ENCODE data around the gene LONRF3.
"Not testable (repeated sequence)": the region's sequence is repeated elsewhere in the genome, so short reads cannot be mapped to it uniquely, and the experiment has no call there.

LONRF3 gene

DNA sequence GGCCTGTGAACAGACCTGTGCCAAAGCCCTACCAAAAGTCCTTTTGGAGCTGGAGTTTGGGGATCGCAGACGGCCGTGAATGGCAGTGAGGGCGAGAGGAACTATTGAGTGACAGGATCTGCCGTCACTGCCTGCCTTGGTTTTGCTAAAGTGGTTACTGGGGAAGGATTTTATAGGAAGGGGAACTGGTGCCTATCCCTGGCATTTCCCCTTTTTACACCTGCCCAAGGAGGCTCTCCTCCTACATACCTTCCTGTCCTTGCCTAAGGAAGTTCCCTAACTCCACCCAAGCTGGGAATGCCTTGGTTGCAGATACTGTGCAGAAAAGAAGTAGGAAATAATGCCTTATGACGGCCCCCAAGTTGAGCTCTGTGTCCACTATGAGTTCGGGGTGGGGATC lies 14.5 kb downstream of the LONRF3 start:
- TF ChIP-seq PPARA (CRISPR knock-in tag; IDR thresholded peaks at IDR 0.05; ENCODE audit: borderline replicate concordance) (no peak), ZC3H10 (CRISPR knock-in tag; IDR thresholded peaks at IDR 0.05) (no peak)
- no peak for ATAC-seq

- ATAC-seq, result no peak
- TF ChIP-seq RARB (CRISPR knock-in tag; IDR thresholded peaks at IDR 0.05) (no peak), OSR1 (CRISPR knock-in tag; IDR thresholded peaks at IDR 0.05) (no peak), ZFP3 (CRISPR knock-in tag; IDR thresholded peaks at IDR 0.05) (no peak), ZFP30 (CRISPR knock-in tag; IDR thresholded peaks at IDR 0.05) (no peak), CSRNP3 (CRISPR knock-in tag; IDR thresholded peaks at IDR 0.05) (no peak), TCF4 (CRISPR knock-in tag; IDR thresholded peaks at IDR 0.05; ENCODE audit: borderline replicate concordance) (no peak), TOX (CRISPR knock-in tag; IDR thresholded peaks at IDR 0.05; ENCODE audit: borderline replicate concordance) (no peak), ESRRG (CRISPR knock-in tag; IDR thresholded peaks at IDR 0.05) (no peak), GLIS3 (CRISPR knock-in tag; IDR thresholded peaks at IDR 0.05) (no peak), PPARA (CRISPR knock-in tag; IDR thresholded peaks at IDR 0.05; ENCODE audit: borderline replicate concordance) (no peak), ZC3H10 (CRISPR knock-in tag; IDR thresholded peaks at IDR 0.05) (no peak), ZNF70 (CRISPR knock-in tag; IDR thresholded peaks at IDR 0.05) (no peak), ARNTL (CRISPR knock-in tag; IDR thresholded peaks at IDR 0.05; ENCODE audit: borderline replicate concordance, low read depth) (no peak), ZNF8 (CRISPR knock-in tag; IDR thresholded peaks at IDR 0.05) (no peak), ZNF565 (CRISPR knock-in tag; conservative IDR thresholded peaks at IDR 0.05; ENCODE audit: low read depth) (no peak), SNAI2 (CRISPR knock-in tag; IDR thresholded peaks at IDR 0.05) (no peak)
- TF ChIP-seq, protein P1, sequence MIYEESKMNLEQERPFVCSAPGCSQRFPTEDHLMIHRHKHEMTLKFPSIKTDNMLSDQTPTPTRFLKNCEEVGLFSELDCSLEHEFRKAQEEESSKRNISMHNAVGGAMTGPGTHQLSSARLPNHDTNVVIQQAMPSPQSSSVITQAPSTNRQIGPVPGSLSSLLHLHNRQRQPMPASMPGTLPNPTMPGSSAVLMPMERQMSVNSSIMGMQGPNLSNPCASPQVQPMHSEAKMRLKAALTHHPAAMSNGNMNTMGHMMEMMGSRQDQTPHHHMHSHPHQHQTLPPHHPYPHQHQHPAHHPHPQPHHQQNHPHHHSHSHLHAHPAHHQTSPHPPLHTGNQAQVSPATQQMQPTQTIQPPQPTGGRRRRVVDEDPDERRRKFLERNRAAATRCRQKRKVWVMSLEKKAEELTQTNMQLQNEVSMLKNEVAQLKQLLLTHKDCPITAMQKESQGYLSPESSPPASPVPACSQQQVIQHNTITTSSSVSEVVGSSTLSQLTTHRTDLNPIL (CRISPR knock-in tag; IDR thresholded peaks at IDR 0.05; ENCODE audit: low read depth), result no peak
- TF ChIP-seq, protein P2, sequence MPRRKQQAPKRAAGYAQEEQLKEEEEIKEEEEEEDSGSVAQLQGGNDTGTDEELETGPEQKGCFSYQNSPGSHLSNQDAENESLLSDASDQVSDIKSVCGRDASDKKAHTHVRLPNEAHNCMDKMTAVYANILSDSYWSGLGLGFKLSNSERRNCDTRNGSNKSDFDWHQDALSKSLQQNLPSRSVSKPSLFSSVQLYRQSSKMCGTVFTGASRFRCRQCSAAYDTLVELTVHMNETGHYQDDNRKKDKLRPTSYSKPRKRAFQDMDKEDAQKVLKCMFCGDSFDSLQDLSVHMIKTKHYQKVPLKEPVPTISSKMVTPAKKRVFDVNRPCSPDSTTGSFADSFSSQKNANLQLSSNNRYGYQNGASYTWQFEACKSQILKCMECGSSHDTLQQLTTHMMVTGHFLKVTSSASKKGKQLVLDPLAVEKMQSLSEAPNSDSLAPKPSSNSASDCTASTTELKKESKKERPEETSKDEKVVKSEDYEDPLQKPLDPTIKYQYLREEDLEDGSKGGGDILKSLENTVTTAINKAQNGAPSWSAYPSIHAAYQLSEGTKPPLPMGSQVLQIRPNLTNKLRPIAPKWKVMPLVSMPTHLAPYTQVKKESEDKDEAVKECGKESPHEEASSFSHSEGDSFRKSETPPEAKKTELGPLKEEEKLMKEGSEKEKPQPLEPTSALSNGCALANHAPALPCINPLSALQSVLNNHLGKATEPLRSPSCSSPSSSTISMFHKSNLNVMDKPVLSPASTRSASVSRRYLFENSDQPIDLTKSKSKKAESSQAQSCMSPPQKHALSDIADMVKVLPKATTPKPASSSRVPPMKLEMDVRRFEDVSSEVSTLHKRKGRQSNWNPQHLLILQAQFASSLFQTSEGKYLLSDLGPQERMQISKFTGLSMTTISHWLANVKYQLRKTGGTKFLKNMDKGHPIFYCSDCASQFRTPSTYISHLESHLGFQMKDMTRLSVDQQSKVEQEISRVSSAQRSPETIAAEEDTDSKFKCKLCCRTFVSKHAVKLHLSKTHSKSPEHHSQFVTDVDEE (CRISPR knock-in tag; IDR thresholded peaks at IDR 0.05), result no peak
Observed at GRCh38 chrX:118989886-118990285, 15.5 kb downstream of the LONRF3 start.

DNA sequence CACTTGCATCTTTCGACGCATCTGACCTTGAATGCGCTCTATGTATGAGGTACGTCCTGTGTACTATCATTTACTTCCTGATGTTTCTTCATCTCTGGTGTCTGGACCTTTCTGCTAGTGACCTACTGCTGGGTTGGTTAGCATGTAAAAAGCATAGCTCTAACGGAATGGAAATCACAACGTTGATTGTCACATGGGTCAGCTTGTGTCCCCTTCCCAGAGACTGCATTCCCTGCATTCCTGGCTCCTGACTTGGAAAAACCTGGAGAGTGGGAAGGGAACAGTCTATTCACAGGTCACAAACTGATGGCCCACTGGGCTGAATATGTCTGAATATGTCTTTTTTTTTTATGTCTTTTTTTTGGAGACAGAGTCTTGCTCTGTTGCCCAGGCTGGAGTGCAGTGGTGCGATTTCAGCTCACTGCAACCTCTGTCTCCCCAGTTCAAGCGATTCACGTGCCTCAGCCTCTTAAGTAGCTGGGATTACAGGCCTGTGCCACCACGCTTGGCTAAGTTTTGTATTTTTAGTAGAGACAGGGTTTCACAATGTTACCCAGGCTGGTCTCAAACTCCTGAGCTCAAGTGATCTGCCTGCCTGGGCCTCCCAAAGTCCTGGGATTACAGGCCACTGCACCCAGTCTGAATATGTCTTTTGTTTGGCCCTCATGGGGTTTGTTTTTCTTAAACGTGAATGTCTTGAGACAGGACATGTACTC lies 16.3 kb downstream of the LONRF3 start:
- no peak for ATAC-seq
- TF ChIP-seq ZNF8 (CRISPR knock-in tag; IDR thresholded peaks at IDR 0.05) (no peak), TCF4 (CRISPR knock-in tag; IDR thresholded peaks at IDR 0.05; ENCODE audit: borderline replicate concordance) (no peak), TOX (CRISPR knock-in tag; IDR thresholded peaks at IDR 0.05; ENCODE audit: borderline replicate concordance) (no peak), CSDC2 (CRISPR knock-in tag; IDR thresholded peaks at IDR 0.05) (no peak), ISL1 (CRISPR knock-in tag; IDR thresholded peaks at IDR 0.05) (no peak), ARNTL (CRISPR knock-in tag; IDR thresholded peaks at IDR 0.05; ENCODE audit: borderline replicate concordance, low read depth) (no peak), PPARA (CRISPR knock-in tag; IDR thresholded peaks at IDR 0.05; ENCODE audit: borderline replicate concordance) (no peak)
- TF ChIP-seq, protein P3, sequence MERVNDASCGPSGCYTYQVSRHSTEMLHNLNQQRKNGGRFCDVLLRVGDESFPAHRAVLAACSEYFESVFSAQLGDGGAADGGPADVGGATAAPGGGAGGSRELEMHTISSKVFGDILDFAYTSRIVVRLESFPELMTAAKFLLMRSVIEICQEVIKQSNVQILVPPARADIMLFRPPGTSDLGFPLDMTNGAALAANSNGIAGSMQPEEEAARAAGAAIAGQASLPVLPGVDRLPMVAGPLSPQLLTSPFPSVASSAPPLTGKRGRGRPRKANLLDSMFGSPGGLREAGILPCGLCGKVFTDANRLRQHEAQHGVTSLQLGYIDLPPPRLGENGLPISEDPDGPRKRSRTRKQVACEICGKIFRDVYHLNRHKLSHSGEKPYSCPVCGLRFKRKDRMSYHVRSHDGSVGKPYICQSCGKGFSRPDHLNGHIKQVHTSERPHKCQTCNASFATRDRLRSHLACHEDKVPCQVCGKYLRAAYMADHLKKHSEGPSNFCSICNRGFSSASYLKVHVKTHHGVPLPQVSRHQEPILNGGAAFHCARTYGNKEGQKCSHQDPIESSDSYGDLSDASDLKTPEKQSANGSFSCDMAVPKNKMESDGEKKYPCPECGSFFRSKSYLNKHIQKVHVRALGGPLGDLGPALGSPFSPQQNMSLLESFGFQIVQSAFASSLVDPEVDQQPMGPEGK (CRISPR knock-in tag; IDR thresholded peaks at IDR 0.05; ENCODE audit: borderline replicate concordance), result no peak

- not testable (repeated sequence) for ATAC-seq
Observed at GRCh38 chrX:118992441-118993121, 18.2 kb downstream of the LONRF3 start.
